Hematopoietic multipotent progenitor cell treated with erythropoietin and hydrocortisone succinate and interleukin-3 and kit ligand, for 8 days (in vitro differentiated cells): Measurements from ENCODE around the gene ELP2.
A peak's percentile ranks its signal among the peaks of the same experiment; 100 is the strongest.
"Not testable (repeated sequence)": the region's sequence is repeated elsewhere in the genome, so short reads cannot be mapped to it uniquely, and the experiment has no call there.

ENCODE experiments used
- DNase-seq: peaks from one replicate; pipeline ENCODE4 v3.0.0-alpha.2; 2015

The ELP2 gene, protein sequence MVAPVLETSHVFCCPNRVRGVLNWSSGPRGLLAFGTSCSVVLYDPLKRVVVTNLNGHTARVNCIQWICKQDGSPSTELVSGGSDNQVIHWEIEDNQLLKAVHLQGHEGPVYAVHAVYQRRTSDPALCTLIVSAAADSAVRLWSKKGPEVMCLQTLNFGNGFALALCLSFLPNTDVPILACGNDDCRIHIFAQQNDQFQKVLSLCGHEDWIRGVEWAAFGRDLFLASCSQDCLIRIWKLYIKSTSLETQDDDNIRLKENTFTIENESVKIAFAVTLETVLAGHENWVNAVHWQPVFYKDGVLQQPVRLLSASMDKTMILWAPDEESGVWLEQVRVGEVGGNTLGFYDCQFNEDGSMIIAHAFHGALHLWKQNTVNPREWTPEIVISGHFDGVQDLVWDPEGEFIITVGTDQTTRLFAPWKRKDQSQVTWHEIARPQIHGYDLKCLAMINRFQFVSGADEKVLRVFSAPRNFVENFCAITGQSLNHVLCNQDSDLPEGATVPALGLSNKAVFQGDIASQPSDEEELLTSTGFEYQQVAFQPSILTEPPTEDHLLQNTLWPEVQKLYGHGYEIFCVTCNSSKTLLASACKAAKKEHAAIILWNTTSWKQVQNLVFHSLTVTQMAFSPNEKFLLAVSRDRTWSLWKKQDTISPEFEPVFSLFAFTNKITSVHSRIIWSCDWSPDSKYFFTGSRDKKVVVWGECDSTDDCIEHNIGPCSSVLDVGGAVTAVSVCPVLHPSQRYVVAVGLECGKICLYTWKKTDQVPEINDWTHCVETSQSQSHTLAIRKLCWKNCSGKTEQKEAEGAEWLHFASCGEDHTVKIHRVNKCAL

DNA sequence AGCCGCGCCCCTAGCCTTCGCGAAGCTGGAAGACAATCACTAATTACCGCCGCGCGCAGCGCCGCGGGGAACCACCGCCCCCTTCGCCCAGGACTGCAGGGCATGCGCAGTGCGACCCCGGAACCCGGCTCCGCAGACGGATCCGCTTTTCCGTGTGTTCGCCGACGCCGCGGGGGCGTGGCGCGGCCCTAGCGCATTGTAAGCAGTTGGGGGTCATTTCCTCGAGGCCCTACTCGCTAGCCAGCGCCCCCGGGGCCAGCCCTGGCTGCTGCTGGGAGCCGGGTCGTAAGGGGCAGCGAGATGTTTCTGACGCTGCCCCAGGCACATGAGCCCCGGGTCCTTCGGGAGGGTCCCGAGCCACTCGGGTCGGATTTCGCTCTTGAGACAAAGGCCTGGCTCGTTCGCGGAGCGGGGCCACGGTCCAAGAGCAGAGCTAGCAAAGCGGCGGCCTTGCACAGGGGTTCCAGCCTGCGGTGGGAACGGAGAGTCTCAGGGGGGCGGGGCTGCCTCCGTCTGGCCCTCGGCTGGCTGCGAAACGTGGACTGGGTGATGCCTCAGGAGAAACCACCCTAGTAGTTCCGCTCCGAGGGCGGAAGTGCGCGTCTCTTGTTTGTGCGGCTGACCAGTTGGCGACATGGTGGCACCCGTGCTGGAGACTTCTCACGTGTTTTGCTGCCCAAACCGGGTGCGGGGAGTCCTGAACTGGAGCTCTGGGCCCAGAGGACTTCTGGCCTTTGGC is at the start of gene ELP2, which contains the start of gene SLC39A6:
TSS of gene ELP2 (plus strand) at position 600 of the 739 bp plus-strand sequence. CDS start at position 635, 35 bp downstream.
TSS of gene SLC39A6 (minus strand) at position 41 of the 739 bp plus-strand sequence. CDS start 2,333 bp downstream, outside the sequence.
- peak; percentile 96 for DNase-seq

DNA sequence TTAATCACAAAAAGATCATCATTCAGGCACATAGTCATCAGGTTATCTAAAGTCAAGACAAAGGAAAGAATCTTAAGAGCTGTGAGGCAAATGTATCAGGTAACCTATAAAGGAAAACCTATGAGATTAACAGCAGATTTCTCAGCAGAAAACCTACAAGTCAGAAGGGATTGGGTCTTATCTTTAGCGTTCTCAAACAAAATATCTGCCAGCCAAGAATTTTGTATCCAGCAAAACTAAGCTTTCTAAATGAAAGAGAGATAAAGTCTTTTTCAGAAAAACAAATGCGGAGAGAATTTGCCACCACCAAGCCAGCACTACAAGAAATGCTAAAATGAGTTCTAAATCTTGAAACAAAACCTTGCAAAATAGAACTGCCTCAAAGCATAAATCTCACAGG is 48.6 kb upstream of the ELP2 start:
- DNase-seq: not testable (repeated sequence)

DNA sequence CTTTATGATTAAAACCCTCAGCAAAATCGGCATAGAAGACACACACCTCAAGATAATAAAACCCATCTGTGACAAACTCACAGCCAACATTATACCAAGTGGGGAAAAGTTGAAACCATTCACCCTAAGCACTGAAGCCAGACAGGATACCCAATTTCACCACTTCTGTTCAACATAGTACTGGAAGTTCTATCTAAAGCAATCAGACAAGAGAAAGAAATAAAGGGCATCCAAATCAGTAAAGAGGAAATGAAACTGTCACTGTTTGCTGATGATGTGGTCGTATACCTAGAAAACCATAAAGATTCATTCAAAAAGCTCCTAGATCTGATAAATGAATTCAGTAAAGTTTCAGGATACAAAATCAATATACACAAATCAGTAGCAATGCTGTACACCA is 46.0 kb upstream of the ELP2 start:
- DNase-seq: no peak

DNA sequence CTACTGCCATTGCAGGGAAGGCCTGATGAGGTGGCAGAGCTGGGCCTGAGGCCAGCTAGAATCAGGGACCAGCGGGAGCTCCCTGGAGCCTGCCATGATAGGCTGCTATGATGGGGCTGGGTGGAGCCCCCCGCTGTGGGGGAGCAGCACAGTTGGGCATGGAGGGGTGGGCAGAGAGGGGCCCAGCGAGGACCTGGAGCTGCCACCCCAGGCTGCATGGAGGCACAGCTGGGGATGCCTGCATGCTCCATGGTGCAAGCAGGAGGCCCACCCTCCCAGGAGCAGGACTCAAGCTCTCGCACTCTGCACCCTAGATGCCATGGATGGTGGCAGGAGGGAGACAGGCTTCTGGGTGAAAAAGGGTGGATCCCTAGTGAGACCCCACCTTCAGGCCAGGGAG is 44.5 kb upstream of the ELP2 start:
- no peak for DNase-seq

DNA sequence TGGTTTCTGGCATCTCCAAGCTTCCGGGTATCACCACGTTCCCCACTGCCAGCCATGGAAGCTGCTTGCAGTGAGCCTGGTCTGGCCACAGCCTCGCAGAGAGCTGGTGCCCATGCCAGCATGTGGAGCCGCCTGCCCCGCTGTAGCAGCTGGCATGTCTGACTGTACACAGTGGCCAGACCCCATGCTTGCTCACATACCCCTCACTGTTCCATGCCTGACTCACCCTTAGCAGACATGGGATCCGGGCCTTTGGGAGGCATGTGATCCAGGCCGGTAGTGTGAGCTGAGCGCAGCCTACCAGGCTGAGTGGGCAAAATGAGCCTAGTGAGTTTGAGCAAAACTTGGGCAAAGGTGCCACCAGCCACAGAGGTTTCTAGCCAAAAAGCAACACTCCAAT is 43.5 kb upstream of the ELP2 start:
- DNase-seq: no peak

DNA sequence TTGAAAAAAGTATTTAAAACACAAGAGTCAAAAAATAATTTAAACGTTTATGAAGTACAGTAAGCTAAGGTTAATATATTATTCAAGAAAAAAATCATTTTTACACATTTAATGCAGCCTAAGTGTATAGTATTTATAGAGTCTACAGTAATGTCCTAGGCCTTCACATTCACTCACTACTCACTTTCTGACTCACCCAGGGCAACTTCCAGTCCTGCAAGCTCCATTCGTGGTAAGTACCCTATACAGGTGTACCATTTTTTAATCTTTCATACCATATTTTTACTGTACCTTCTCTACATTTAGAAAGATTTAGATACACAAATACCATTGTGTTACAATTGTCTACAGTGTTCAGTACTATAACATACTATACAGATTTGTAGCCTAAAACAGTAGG is 41.4 kb upstream of the ELP2 start:
- no peak for DNase-seq

DNA sequence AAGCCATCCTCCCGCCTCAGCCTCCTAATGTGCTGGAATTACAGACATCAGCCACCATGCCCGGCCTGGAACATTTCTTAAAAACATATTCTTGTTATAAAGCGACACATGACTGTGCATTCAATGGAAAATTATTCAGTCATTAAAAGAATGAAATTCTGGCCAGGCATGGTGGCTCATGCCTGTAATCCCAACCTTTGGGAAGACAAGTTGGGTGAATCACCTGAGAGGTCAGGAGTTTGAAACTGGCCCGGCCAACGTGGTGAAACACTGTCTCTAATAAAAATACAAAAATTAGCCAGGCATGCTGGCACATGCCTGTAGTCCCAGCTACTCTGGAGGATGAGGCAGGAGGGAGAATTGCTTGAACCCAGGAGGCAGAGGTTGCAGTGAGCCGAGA is 40.7 kb upstream of the ELP2 start:
- DNase-seq: no peak

DNA sequence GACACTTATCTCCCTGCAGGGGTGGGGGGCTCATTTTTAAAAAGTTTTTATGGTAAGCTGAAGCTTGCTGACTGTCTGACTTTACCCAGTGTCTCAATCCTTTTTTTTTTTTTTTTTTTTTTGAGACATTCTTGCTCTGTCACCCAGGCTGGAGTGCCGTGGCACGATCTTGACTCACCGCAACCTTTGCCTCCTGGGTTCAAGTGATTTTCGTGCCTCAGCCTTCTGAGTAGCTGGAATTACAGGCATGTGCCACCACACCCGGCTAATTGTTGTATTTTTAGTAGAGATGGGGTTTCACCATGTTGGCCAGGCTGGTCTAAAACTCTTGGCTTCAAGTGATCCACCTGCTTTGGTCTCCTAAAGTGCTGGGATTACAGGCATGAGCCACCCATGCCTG is 37.6 kb upstream of the ELP2 start:
- DNase-seq: not testable (repeated sequence)

DNA sequence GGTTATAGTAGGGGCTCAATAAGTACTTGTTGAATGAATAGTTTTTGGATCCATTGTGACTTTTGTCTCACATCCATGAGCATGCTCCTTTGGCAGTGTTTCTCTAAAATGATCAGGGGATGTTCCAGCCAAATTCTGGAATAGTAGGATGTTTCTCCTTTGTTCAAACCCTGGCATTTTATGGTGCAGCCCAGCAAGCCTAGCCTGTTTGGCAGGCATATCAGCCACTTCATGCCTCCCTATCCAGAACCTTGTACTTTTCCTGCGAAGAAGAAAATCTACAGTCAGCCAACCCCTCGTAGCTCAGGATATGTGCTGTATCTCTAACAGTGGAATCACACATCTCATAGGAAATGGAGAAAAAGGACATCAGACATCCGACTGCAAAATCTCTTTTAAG is 35.3 kb upstream of the ELP2 start:
- DNase-seq: no peak

DNA sequence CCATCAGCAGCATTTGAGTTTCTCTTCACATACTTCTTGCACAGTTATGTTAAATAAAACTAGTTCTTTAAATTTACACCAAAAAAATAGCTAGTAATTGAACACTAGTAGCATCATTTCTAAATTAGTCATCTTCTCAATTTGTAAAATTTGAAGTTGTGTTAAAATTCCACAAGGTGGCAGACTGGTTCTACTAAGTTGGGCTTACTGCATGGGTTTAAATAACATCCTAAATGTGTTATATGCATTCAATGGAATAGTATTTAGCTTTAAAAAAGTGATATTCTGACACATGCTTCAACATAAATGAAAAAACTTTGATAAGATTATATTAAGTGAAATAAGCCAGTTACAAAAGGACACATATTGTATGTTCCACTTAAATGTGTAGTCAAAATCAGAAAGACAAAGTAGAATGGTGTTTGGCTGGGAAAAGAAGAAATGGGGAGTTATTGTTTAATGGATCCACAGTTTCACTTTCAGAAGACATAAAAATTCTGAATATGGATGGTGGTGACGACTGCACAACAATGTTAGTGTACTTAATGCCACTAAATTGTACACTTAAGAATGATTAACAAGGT is 33.7 kb upstream of the ELP2 start:
- peak; percentile 70 for DNase-seq

DNA sequence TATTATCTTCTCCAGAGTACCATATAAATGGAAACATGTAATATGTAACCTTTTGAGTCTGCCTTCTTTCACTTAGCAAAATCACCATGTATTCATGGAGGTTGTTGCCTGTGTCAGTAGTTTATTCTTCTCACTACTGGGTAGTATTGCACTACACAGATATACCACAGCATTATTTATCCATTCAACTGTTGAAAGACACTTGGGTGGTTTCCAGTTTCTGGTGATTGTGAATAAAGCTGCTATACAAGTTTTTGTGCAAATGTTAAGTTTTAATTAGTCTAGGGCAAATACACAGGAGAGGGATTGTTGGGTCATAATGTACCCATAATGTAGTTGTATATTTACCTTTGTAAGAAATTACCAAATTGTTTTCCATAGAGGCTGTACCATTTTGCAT is 32.7 kb upstream of the ELP2 start:
- DNase-seq: no peak

DNA sequence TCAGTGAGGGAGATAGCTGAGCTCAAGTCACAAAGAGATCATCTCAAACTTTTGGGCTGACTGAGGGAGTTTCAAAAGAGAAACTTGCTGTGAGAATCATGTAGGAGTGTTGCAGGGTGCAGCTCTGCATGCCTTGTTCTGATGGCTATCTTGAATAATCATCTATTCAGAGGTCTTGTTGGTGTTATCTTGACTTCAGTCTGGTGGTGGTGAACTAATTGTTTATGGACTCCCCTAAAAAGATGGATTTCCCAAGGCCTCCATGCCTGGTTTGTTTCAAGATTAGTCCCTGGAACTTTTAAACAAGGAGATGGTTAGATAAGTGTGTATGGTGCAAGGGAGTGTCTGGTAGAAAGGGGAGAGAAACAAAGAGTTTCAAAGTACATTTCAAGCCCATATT is 30.4 kb upstream of the ELP2 start:
- DNase-seq: peak; percentile 20

DNA sequence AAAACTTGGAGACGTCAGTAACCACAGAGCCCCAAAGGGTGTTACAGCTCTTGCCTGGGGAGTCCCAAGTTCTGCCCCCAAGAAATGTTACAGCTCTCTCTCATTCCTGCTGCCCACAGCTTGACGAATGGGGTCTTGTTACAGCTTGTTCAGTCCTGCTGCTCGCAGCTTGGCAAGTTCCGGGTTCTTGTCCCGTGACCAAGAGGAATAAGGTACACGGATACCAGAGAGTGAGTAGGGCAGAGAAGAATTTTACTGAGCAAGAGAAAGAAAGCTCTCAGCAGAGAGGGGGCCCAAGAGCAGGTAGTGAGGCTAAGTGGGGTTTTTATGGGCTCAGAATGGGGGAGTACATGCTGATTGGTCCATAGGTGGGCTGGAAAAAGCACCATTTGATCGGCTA is 27.8 kb upstream of the ELP2 start:
- no peak for DNase-seq

DNA sequence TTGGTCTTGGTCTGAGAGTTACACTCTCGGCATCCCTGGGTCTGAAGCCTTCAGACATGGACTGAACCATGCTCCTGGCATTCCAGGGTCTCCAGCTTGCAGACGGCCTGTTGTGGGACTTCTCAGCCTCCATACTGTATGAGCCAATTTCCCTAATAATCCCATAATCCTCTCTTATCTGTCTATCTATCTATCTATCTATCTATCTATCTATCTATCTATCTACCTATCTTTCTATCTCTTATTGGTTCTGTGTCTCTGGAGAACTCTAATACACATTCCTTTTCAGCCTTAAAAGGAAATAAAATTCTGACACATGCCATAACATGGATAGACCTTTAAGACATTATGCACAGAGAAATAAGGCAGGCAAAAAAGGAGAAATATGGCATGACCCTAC is 24.9 kb upstream of the ELP2 start:
- no peak for DNase-seq

DNA sequence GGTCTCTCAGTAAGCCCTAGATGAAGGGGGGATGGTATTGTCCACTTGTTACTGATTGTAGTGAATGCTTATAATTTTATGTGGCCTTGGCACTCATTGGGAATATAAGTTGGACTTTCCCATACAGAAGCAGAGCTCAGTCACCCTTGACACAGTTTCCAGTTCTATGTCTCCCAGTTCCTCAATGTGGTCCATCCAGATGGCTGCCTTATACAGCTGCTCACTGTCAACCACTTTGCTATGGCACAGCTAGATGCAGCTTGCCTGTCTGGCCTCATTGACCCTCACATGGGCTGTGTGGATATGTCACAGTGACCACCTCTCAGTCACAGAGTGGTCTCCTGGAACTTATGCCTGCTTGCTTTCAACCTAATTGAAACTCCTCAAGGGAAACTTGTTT is 22.2 kb upstream of the ELP2 start:
- DNase-seq: no peak

DNA sequence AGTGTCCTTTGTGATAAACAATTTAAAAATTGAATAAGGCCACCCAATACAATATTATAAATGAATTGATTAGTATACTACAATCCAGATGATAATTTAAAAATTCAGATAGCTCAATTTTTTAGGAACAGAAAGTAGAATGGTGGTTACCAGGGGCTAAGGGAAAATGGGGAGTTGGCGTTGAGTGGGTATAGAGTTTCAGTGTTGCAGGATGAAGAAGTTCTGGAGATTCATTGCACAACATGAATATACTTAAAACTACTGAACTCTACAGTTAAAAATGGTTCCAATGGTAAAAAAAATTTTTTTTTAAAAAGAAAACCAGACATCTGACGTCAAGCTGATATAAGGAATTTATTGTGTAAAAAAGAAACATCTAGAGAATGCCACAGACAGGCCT is 21.5 kb upstream of the ELP2 start:
- no peak for DNase-seq

DNA sequence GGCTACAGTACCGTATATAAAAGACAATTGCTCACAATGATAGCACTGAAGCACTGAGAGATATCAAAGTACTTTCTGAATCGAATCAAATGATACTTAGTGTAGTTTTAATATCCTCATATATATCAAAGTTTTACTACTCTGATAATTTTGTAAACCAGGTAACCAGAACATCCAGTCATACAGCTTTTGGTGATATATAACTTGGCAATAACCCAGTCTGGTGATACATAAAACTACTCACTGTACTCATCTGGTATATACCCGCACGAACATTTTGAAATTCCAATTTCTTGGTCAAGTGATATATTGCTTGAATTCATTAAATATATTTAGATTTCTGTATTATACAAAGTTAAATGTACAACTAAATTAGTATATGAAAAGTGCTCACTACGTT is 21.1 kb upstream of the ELP2 start:
- no peak for DNase-seq

DNA sequence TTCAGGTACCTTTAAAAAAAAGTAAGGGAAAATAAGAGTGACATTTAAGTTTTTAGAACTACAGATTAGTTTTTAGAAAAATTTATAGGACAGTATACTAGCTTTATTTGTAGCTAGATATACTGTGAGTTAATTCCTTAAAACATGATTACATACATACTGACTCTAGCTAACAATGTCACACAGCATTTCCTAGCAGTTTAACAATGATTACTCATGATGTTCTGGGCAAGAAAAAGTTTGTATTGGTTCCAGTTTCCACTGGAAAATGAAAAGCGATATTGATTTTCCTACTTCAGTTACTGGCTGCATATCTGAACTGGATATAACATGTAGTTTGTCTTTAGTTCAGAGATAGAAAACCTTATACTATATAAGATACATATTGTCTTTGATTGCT is 20.0 kb upstream of the ELP2 start:
- no peak for DNase-seq

DNA sequence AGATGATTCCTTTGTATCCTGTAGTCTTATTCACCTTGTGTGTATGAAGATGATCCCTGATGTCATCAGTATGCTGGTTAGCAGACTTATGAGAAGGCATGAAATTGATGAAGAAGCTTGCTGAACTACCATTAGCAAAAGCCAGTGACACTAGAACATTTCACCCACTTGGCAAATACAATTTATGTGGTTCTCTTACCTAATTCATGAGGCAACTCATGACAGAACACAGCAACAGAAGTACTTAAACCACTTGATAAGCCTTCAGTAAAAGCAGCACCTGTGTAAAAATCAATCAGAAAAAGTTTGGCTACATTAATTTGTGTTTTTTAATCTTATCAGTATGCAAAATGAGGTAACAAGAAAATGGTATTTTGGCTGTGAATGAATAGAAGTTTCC is 17.4 kb upstream of the ELP2 start:
- DNase-seq: no peak

DNA sequence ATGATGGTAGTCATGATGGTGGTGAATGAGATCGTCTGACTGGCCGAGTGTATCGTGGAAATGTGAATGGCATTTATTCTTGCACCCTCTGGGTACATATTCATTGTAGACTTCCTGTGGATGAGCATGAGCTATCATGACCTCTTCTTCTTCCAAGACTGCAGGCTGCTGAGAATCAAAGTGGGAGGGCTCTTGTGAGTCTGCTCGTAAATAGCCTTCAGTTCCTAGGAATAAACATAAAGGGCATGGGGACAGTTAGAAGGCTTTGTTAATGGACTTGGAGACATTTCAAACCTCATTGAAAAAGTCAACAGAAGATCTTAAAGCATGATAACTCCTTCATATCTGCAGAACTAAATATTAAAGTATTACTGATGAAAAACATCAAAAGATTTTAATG is 15.4 kb upstream of the ELP2 start:
- DNase-seq: no peak

DNA sequence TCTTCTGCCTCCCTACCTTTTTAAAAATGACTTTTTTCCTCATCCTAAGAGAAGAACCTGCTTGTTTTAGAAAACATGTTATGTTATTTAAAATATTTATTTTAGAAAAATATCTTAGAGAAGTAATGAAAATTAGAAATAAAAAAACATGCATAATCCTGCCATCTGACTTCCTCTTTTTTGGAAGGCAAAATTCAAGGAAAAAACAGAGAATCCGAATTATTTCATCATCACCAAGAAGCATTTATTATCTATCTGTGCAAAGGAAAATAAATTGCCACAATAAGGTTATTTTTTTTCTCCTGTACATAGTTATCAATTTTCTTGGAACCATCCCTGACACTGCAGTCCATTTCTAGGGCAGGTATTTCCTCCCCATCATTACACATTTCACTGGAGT is 15.0 kb upstream of the ELP2 start:
- no peak for DNase-seq

DNA sequence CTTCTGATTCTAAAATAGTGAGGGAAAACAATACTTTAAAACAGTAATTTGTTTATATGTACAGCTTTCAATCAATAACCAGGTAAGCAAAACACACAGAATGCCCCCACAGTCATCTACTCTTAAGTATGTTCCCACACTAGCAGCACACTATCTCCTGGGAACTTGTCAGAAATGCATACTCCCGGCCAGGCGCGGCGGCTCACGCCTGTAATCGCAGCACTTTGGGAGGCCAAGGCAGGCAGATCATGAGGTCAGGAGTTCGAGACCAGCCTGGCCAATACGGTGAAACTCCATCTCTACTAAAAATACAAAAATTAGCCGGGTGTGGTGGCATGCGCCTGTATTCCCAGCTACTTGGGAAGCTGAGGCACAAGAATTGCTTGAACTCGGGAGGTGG is 12.9 kb upstream of the ELP2 start:
- not testable (repeated sequence) for DNase-seq

DNA sequence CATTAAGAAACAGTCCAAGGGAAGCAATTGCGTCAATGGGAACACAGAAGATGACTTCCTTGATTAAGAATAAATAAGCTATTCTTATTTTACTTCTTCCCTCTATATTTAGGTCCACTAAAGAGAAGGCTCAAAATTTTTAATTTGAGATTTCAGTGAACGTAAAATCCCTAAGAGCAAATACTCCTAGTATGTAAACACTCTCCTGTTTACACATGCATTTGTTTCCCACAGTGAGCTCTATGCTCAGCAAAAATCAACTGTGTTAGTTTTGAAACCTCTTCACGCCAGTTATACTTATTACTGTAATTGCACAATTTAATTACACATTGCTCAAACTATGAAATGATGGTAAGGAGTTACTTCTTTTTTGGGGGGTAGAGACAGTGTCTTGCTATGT is 9.4 kb upstream of the ELP2 start:
- DNase-seq: no peak
